ENCODE measurements around the gene TSHZ1.

TSHZ1 gene

GRCh38 chr18:75210274-75211001, at the start of gene TSHZ1:
TSS of gene TSHZ1 (plus strand) at chr18:75210797. CDS start at chr18:75211877, 1,080 bp downstream.
- ChIA-PET CTCF (no interaction called here), POLR2A (interaction anchor here (0.6 to 1.9 kb wide), 4 partner anchors 12 to 254 kb away, joined by 3 to 8 read pairs (median 4); no protein-coding TSS in a partner anchor)
- no peak for TF ChIP-seq FOXK2 (IDR thresholded peaks at IDR 0.05)
- TF ChIP-seq L3MBTL2 (conservative IDR thresholded peaks at IDR 0.05) = peak; percentile 44; the same call in 1 of the 2 replicates
- TF ChIP-seq CTBP1 (IDR thresholded peaks at IDR 0.05; ENCODE audit: borderline replicate concordance) = peak; percentile 37; the same call in 1 of the 2 replicates
- no peak for TF ChIP-seq ARNT (IDR thresholded peaks at IDR 0.05)
- TF ChIP-seq SUZ12 (IDR thresholded peaks at IDR 0.05) = no peak
- TF ChIP-seq FOXA1 (IDR thresholded peaks at IDR 0.05) = no peak
- TF ChIP-seq PKNOX1 (IDR thresholded peaks at IDR 0.05) = peak; percentile 99
- 0 out of 2 replicates have a peak, but pooled peaks have one; percentile 20 for TF ChIP-seq ELF4 (IDR thresholded peaks at IDR 0.05)
- no peak for TF ChIP-seq LEF1 (IDR thresholded peaks at IDR 0.05; ENCODE audit: borderline replicate concordance)
- TF ChIP-seq TARDBP (IDR thresholded peaks at IDR 0.05) = no peak
- no peak for TF ChIP-seq SP1 (IDR thresholded peaks at IDR 0.05)
- TF ChIP-seq HDGF (IDR thresholded peaks at IDR 0.05; ENCODE audit: borderline replicate concordance) = no peak
- no peak for TF ChIP-seq ZNF384 (IDR thresholded peaks at IDR 0.05)
- TF ChIP-seq FOXM1 (IDR thresholded peaks at IDR 0.05; ENCODE audit: borderline replicate concordance) = peak; percentile 16; the same call in 1 of the 2 replicates
- TF ChIP-seq BHLHE40 (IDR thresholded peaks at IDR 0.05; ENCODE audit: borderline replicate concordance) = no peak
- TF ChIP-seq NFRKB (IDR thresholded peaks at IDR 0.05) = no peak
- peak; percentile 42 for DNase-seq (ENCODE audit: extremely low spot score)

GRCh38 chr18:75161256-75162028, 49.2 kb upstream of the TSHZ1 start:
- ChIA-PET POLR2A (interaction anchor here (0.6 kb wide), 1 partner anchor 546 kb away, joined by 3 read pairs; no protein-coding TSS in a partner anchor), CTCF (no interaction called here)
- no peak for DNase-seq (ENCODE audit: extremely low spot score)
- TF ChIP-seq NFRKB (IDR thresholded peaks at IDR 0.05) = no peak
- TF ChIP-seq L3MBTL2 (conservative IDR thresholded peaks at IDR 0.05) = no peak
- no peak for TF ChIP-seq PKNOX1 (IDR thresholded peaks at IDR 0.05)
- no peak for TF ChIP-seq SUZ12 (IDR thresholded peaks at IDR 0.05)
- TF ChIP-seq ZNF384 (IDR thresholded peaks at IDR 0.05) = no peak
- no peak for TF ChIP-seq FOXA1 (IDR thresholded peaks at IDR 0.05)
- TF ChIP-seq FOXM1 (IDR thresholded peaks at IDR 0.05; ENCODE audit: borderline replicate concordance) = no peak
- TF ChIP-seq ELF4 (IDR thresholded peaks at IDR 0.05) = no peak
- no peak for TF ChIP-seq BHLHE40 (IDR thresholded peaks at IDR 0.05; ENCODE audit: borderline replicate concordance)
- no peak for TF ChIP-seq ARNT (IDR thresholded peaks at IDR 0.05)
- TF ChIP-seq LEF1 (IDR thresholded peaks at IDR 0.05; ENCODE audit: borderline replicate concordance) = no peak
- TF ChIP-seq HDGF (IDR thresholded peaks at IDR 0.05; ENCODE audit: borderline replicate concordance) = no peak
- TF ChIP-seq TARDBP (IDR thresholded peaks at IDR 0.05) = no peak
- no peak for TF ChIP-seq FOXK2 (IDR thresholded peaks at IDR 0.05)
- no peak for TF ChIP-seq SP1 (IDR thresholded peaks at IDR 0.05)
- no peak for TF ChIP-seq CTBP1 (IDR thresholded peaks at IDR 0.05; ENCODE audit: borderline replicate concordance)

GRCh38 chr18:75162467-75162866, 48.1 kb upstream of the TSHZ1 start:
- DNase-seq (ENCODE audit: extremely low spot score) = no peak
- ChIA-PET POLR2A (no interaction called here), CTCF (no interaction called here)
- TF ChIP-seq FOXM1 (IDR thresholded peaks at IDR 0.05; ENCODE audit: borderline replicate concordance) (no peak), PKNOX1 (IDR thresholded peaks at IDR 0.05) (no peak), BHLHE40 (IDR thresholded peaks at IDR 0.05; ENCODE audit: borderline replicate concordance) (no peak), TARDBP (IDR thresholded peaks at IDR 0.05) (no peak), NFRKB (IDR thresholded peaks at IDR 0.05) (no peak), SUZ12 (IDR thresholded peaks at IDR 0.05) (no peak), LEF1 (IDR thresholded peaks at IDR 0.05; ENCODE audit: borderline replicate concordance) (no peak), HDGF (IDR thresholded peaks at IDR 0.05; ENCODE audit: borderline replicate concordance) (no peak), L3MBTL2 (conservative IDR thresholded peaks at IDR 0.05) (no peak), SP1 (IDR thresholded peaks at IDR 0.05) (no peak), FOXA1 (IDR thresholded peaks at IDR 0.05) (no peak), ARNT (IDR thresholded peaks at IDR 0.05) (no peak), FOXK2 (IDR thresholded peaks at IDR 0.05) (no peak)

GRCh38 chr18:75162978-75163377, 47.6 kb upstream of the TSHZ1 start:
- no peak for DNase-seq (ENCODE audit: extremely low spot score)
- ChIA-PET POLR2A (no interaction called here), CTCF (no interaction called here)
- TF ChIP-seq TARDBP (IDR thresholded peaks at IDR 0.05) (no peak), LEF1 (IDR thresholded peaks at IDR 0.05; ENCODE audit: borderline replicate concordance) (no peak), FOXM1 (IDR thresholded peaks at IDR 0.05; ENCODE audit: borderline replicate concordance) (no peak), NFRKB (IDR thresholded peaks at IDR 0.05) (no peak), HDGF (IDR thresholded peaks at IDR 0.05; ENCODE audit: borderline replicate concordance) (no peak), FOXK2 (IDR thresholded peaks at IDR 0.05) (no peak), CTBP1 (IDR thresholded peaks at IDR 0.05; ENCODE audit: borderline replicate concordance) (no peak), PKNOX1 (IDR thresholded peaks at IDR 0.05) (no peak), ELF4 (IDR thresholded peaks at IDR 0.05) (no peak), ARNT (IDR thresholded peaks at IDR 0.05) (no peak), SP1 (IDR thresholded peaks at IDR 0.05) (no peak), L3MBTL2 (conservative IDR thresholded peaks at IDR 0.05) (no peak), FOXA1 (IDR thresholded peaks at IDR 0.05) (no peak), BHLHE40 (IDR thresholded peaks at IDR 0.05; ENCODE audit: borderline replicate concordance) (no peak), SUZ12 (IDR thresholded peaks at IDR 0.05) (no peak), ZNF384 (IDR thresholded peaks at IDR 0.05) (no peak)

All from HEK293T (cell line).